K562 (cell line): ENCODE data around the gene RCSD1.

Experiments
- NFYB ChIP-seq: IDR thresholded peaks from 2 replicates; pipeline ENCODE4 v1.6.1; 2011; ENCODE audit warnings: mild to moderate bottlenecking, moderate library complexity; ENCODE audit not compliant: insufficient read length; ENCODE audit errors: extremely low read depth
- SIN3A ChIP-seq, 2 experiments: fragments of 150-350 bp in 1 of 2; IDR thresholded peaks; 2 replicates each; pipeline ENCODE4 v1.6.1; 2011 to 2016; ENCODE audit warnings: borderline replicate concordance in 2 of 2, low read depth in 2 of 2, low read length in 2 of 2, mild to moderate bottlenecking in 2 of 2, moderate library complexity in 2 of 2; ENCODE audit not compliant: control insufficient read depth in 1 of 2
- ZFP36 ChIP-seq: fragments of 150-350 bp; IDR thresholded peaks from 2 replicates; pipeline ENCODE4 v1.6.1; 2018; ENCODE audit warnings: low read length, low read depth; ENCODE audit not compliant: partially characterized antibody
- ZNF384 ChIP-seq: IDR thresholded peaks from 2 replicates; pipeline ENCODE4 v1.6.1; 2012; ENCODE audit warnings: low read depth, low read length, improper control_type of control experiment
- TF ChIP-seq, protein P1 (sequence below), 3 experiments: IDR thresholded peaks in 2 of 3; conservative IDR thresholded peaks in 1 of 3; 2 replicates each; pipeline ENCODE4 v1.5.1; 2011 to 2012; ENCODE audit warnings: low read length in 3 of 3, mild to moderate bottlenecking in 3 of 3, control low read depth in 2 of 3, improper control_type of control experiment in 1 of 3, inconsistent platforms in 1 of 3, low read depth in 1 of 3, mixed read lengths in 1 of 3, moderate library complexity in 1 of 3; ENCODE audit not compliant: insufficient read depth in 2 of 3
- TF ChIP-seq, protein P2 (sequence below): sonication (generic); formaldehyde crosslinking; IDR thresholded peaks from 2 replicates; pipeline ENCODE4 v1.5.0; 2020; ENCODE audit warnings: missing genetic modification reagents
- TF ChIP-seq, protein P3 (sequence below), 2 experiments: fragments of 450-650 bp in 1 of 2; IDR thresholded peaks; 2 replicates each; pipeline ENCODE4 v1.6.1; 2011 to 2017; ENCODE audit warnings: low read depth in 2 of 2, antibody characterized with exemption in 1 of 2, borderline replicate concordance in 1 of 2, low read length in 1 of 2, mild to moderate bottlenecking in 1 of 2, mixed read lengths in 1 of 2; ENCODE audit not compliant: control insufficient read depth in 1 of 2

- TF ChIP-seq ZFP36, result no peak
- TF ChIP-seq ZNF384, result no peak
- TF ChIP-seq NFYB, result no peak
- TF ChIP-seq SIN3A (IDR thresholded peaks at IDR 0.05; ENCODE audit: borderline replicate concordance in 2 of 2, control insufficient read depth in 1 of 2, low read depth in 2 of 2, low read length in 2 of 2), result no peak
- TF ChIP-seq, protein P1, sequence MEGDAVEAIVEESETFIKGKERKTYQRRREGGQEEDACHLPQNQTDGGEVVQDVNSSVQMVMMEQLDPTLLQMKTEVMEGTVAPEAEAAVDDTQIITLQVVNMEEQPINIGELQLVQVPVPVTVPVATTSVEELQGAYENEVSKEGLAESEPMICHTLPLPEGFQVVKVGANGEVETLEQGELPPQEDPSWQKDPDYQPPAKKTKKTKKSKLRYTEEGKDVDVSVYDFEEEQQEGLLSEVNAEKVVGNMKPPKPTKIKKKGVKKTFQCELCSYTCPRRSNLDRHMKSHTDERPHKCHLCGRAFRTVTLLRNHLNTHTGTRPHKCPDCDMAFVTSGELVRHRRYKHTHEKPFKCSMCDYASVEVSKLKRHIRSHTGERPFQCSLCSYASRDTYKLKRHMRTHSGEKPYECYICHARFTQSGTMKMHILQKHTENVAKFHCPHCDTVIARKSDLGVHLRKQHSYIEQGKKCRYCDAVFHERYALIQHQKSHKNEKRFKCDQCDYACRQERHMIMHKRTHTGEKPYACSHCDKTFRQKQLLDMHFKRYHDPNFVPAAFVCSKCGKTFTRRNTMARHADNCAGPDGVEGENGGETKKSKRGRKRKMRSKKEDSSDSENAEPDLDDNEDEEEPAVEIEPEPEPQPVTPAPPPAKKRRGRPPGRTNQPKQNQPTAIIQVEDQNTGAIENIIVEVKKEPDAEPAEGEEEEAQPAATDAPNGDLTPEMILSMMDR (IDR thresholded peaks at IDR 0.05 in 2 of 3, conservative IDR thresholded peaks at IDR 0.05 in 1 of 3; ENCODE audit: insufficient read depth in 2 of 3, low read depth in 1 of 3, low read length in 3 of 3), result no peak
- TF ChIP-seq, protein P2, sequence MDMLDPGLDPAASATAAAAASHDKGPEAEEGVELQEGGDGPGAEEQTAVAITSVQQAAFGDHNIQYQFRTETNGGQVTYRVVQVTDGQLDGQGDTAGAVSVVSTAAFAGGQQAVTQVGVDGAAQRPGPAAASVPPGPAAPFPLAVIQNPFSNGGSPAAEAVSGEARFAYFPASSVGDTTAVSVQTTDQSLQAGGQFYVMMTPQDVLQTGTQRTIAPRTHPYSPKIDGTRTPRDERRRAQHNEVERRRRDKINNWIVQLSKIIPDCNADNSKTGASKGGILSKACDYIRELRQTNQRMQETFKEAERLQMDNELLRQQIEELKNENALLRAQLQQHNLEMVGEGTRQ (CRISPR knock-in tag), result no peak
- TF ChIP-seq, protein P3, sequence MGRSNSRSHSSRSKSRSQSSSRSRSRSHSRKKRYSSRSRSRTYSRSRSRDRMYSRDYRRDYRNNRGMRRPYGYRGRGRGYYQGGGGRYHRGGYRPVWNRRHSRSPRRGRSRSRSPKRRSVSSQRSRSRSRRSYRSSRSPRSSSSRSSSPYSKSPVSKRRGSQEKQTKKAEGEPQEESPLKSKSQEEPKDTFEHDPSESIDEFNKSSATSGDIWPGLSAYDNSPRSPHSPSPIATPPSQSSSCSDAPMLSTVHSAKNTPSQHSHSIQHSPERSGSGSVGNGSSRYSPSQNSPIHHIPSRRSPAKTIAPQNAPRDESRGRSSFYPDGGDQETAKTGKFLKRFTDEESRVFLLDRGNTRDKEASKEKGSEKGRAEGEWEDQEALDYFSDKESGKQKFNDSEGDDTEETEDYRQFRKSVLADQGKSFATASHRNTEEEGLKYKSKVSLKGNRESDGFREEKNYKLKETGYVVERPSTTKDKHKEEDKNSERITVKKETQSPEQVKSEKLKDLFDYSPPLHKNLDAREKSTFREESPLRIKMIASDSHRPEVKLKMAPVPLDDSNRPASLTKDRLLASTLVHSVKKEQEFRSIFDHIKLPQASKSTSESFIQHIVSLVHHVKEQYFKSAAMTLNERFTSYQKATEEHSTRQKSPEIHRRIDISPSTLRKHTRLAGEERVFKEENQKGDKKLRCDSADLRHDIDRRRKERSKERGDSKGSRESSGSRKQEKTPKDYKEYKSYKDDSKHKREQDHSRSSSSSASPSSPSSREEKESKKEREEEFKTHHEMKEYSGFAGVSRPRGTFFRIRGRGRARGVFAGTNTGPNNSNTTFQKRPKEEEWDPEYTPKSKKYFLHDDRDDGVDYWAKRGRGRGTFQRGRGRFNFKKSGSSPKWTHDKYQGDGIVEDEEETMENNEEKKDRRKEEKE (IDR thresholded peaks at IDR 0.05; ENCODE audit: borderline replicate concordance in 1 of 2, control insufficient read depth in 1 of 2, low read depth in 2 of 2, low read length in 1 of 2), result no peak
Observed at GRCh38 chr1:167734227-167734626, 104.2 kb downstream of the RCSD1 start.
